OCI-LY1 (cell line): Measurements from ENCODE around the gene PLXNB3.

Experiments
- CTCF ChIP-seq: fragments of 200-600 bp; sonication (generic), shearing (Covaris generic); IDR thresholded peaks from 2 replicates; pipeline ENCODE4 v1.5.1; 2017; ENCODE audit warnings: mild to moderate bottlenecking, antibody characterized with exemption, low read length, moderate library complexity, mixed read lengths
- EZH2 ChIP-seq: fragments of 200-600 bp; sonication (generic), shearing (Covaris generic); IDR thresholded peaks from 2 replicates; pipeline ENCODE4 v1.8.0; 2017; ENCODE audit warnings: borderline replicate concordance, mixed run types, mild to moderate bottlenecking, antibody characterized with exemption, low read length, moderate library complexity, mixed read lengths

GRCh38 chrX:153818571-153819383 is 54.7 kb downstream of the PLXNB3 start:
- TF ChIP-seq CTCF = no peak
- no peak for TF ChIP-seq EZH2
